Measurements from ENCODE around the gene HSP90B1. TPM values are rescaled to one million over a fixed set of nuclear protein-coding genes. Genes with fewer than 3 reads are reported as not detected.

The HSP90B1 gene
- total and polyA plus RNA-seq, 10 of the 15 experiments (the other 5 are each of a cell fraction or from before 2014, with no cell fraction given): 254 to 968 (median 560) TPM

- TF ChIP-seq CUX1 (IDR thresholded peaks at IDR 0.05; ENCODE audit: insufficient replicate concordance, low read depth, low read length): peak; percentile 20
- TF ChIP-seq NFYB (IDR thresholded peaks at IDR 0.05; ENCODE audit: insufficient read depth, low read depth, low read length): no peak
- peak; percentile 79; the same call in 2 of the 3 replicates for TF ChIP-seq POU2F2 (IDR thresholded peaks at IDR 0.05; ENCODE audit: borderline replicate concordance, low read depth, low read length)
- TF ChIP-seq SIN3A (IDR thresholded peaks at IDR 0.05; ENCODE audit: low read depth, low read length): peak; percentile 65; the same call in 1 of the 2 replicates
- no peak for TF ChIP-seq SIX5 (IDR thresholded peaks at IDR 0.05; ENCODE audit: low read depth, low read length, severe bottlenecking)
- 0 out of 2 replicates have a peak, but pooled peaks have one; percentile 8 for TF ChIP-seq TAF1 (IDR thresholded peaks at IDR 0.05; ENCODE audit: borderline replicate concordance, low read depth, low read length)
- TF ChIP-seq SMAD5 (IDR thresholded peaks at IDR 0.05; ENCODE audit: low read depth): 0 out of 2 replicates have a peak, but pooled peaks have one; percentile 11
- TF ChIP-seq, protein P1, sequence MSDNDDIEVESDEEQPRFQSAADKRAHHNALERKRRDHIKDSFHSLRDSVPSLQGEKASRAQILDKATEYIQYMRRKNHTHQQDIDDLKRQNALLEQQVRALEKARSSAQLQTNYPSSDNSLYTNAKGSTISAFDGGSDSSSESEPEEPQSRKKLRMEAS (IDR thresholded peaks at IDR 0.05; ENCODE audit: low read depth, low read length): peak; percentile 56; the same call in 1 of the 2 replicates
- TF ChIP-seq BHLHE40 (IDR thresholded peaks at IDR 0.05; ENCODE audit: borderline replicate concordance in 1 of 2, low read depth in 2 of 2, low read length in 1 of 2): peak in 1 of 2 experiments; percentile 26; a peak in 1 of 4 replicates
- TF ChIP-seq ZSCAN29 (IDR thresholded peaks at IDR 0.05): no peak
- TF ChIP-seq CBFB (IDR thresholded peaks at IDR 0.05; ENCODE audit: low read depth): no peak
- TF ChIP-seq SPI1 (IDR thresholded peaks at IDR 0.05; ENCODE audit: borderline replicate concordance, insufficient read depth, low read depth, low read length): peak; percentile 79; the same call in 1 of the 2 replicates
- peak; percentile 87 for TF ChIP-seq MXI1 (IDR thresholded peaks at IDR 0.05; ENCODE audit: low read depth, low read length)
- peak; percentile 20; the same call in 1 of the 2 replicates for TF ChIP-seq POLR2A (IDR thresholded peaks at IDR 0.05; ENCODE audit: low read depth, low read length)
- peak; percentile 57 for TF ChIP-seq POLR2AphosphoS5 (IDR thresholded peaks at IDR 0.05; ENCODE audit: low read length)
- TF ChIP-seq PAX5 (IDR thresholded peaks at IDR 0.05; ENCODE audit: borderline replicate concordance, low read depth, low read length): 0 out of 2 replicates have a peak, but pooled peaks have one; percentile 11
- no peak for TF ChIP-seq ATF3 (IDR thresholded peaks at IDR 0.05; ENCODE audit: borderline replicate concordance, extremely low read depth, low read depth, low read length)
- TF ChIP-seq MEF2B (IDR thresholded peaks at IDR 0.05; ENCODE audit: partially characterized antibody, poor library complexity, severe bottlenecking): peak; percentile 67
- no peak for TF ChIP-seq TARDBP (IDR thresholded peaks at IDR 0.05; ENCODE audit: borderline replicate concordance)
- TF ChIP-seq ZBED1 (IDR thresholded peaks at IDR 0.05; ENCODE audit: borderline replicate concordance): no peak
- TF ChIP-seq BRCA1 (IDR thresholded peaks at IDR 0.05; ENCODE audit: low read depth, low read length): no peak
- no peak for TF ChIP-seq BACH1 (IDR thresholded peaks at IDR 0.05; ENCODE audit: borderline replicate concordance)
Observed at GRCh38 chr12:103930787-103931735, 851 bp downstream of the HSP90B1 start (continued).
